ENCODE measurements around the gene GLYATL3. TPM values are rescaled to one million over a fixed set of nuclear protein-coding genes. Genes with fewer than 3 reads are reported as not detected.

The GLYATL3 gene
- total and polyA plus RNA-seq, 10 of the 15 experiments (the other 5 are each of a cell fraction or from before 2014, with no cell fraction given), result not detected

DNA sequence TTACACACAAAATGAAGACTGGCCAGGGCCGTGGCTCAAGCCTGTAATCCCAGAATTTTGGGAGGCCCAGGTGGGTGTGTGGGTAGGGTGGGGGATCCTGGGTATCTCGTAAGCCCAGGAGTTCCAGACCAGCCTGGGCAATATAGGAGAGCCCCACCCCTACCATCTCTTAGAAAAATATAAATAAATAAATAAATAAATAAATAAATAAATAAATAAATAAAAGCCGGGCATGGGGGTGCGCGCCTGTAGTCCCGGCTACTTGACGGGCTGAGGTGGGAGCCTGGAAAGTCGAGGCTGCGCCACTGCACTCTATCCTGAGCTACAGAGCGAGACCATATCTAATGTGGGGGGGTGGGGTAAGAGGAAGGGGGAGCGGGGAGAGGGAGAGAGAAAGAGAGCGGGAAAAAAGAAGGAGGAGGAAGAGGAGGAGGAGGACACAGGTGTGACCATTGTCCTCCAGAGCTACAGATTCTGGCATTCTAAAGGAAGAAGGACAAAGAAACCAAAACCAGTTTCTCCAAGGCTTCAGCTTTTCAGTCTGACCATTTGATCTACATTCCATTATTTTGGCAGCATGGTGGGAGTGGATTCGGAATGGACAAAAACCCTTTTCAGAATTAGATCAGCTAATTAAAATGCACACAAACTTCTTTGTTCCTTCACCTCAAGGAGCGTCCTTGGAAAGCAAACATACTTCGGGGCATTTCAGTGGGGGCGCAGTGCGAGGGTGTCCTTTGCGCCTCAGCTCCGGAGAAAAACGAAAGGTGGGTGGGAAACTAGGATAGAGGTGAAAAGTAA is 50.2 kb downstream of the GLYATL3 start (continued):
- no peak for TF ChIP-seq NFYA (IDR thresholded peaks at IDR 0.05; ENCODE audit: borderline replicate concordance, low read depth, low read length)
- TF ChIP-seq SIN3A (IDR thresholded peaks at IDR 0.05; ENCODE audit: low read depth, low read length), result no peak
- TF ChIP-seq NFXL1 (IDR thresholded peaks at IDR 0.05; ENCODE audit: borderline replicate concordance), result no peak

GRCh38 chr6:49550492-49551077 is 50.9 kb downstream of the GLYATL3 start, which contains the start of gene C6orf141:
TSS of gene C6orf141 (plus strand) at chr6:49550668. CDS start at chr6:49550793, 125 bp downstream.
- no peaks in the 10 kb centered on the region for H3K79me2 ChIP-seq (ENCODE audit: control insufficient read depth, insufficient read depth, low read length)
- peak within 1 kb of the TSS; percentile 82 for H3K4me2 ChIP-seq (ENCODE audit: control insufficient read depth, insufficient read depth)
- ChIA-PET SMC1A (ENCODE audit: uncharacterized antibody, unreplicated experiment) (interaction anchor here (1.0 to 2.4 kb wide), 2 partner anchors 16 to 18 kb away, joined by 3 to 8 read pairs; no protein-coding TSS in a partner anchor), RAD21 (ENCODE audit: unreplicated experiment) (no interaction called here), POLR2A (no interaction called here), CTCF (interaction anchor here (0.8 to 1.8 kb wide), 2 partner anchors 15 to 19 kb away, joined by 3 to 6 read pairs; no protein-coding TSS in a partner anchor)
- no peak for FAIRE-seq
- no TSS peak for BruUV-seq (replicated peaks)
- 0 out of 2 replicates have a peak within 1 kb of the TSS, but pooled peaks have one; percentile 20 for H3K9ac ChIP-seq (ENCODE audit: control insufficient read depth, insufficient read depth, low read length)
- H3K4me3 ChIP-seq, result peak within 1 kb of the TSS; percentile 57
- DNase-seq (ENCODE audit: low read depth, low spot score), result no peak
- no peak within 1 kb of the TSS for H3K27ac ChIP-seq (ENCODE audit: control insufficient read depth, insufficient read depth)
- in situ Hi-C loops (cut with MboI), result no loop called here
- no peaks in the 10 kb centered on the region; the same call in none of the 2 replicates for H3K4me1 ChIP-seq (ENCODE audit: control insufficient read depth, insufficient read depth, low read length)
- intact Hi-C loops (cut with micrococcal nuclease; ENCODE audit: unreplicated experiment), result no loop called here
- H4K20me1 ChIP-seq (ENCODE audit: control insufficient read depth, insufficient read depth), result no peaks in the 10 kb centered on the region
- peak within 1 kb of the TSS; percentile 69 for H2AFZ ChIP-seq (ENCODE audit: control insufficient read depth, low read depth, low read length)
- no peaks in the 10 kb centered on the region; a peak in 1 of 4 replicates for H3K27me3 ChIP-seq (replicated peaks in 1 of 2; ENCODE audit: control insufficient read depth in 2 of 2, insufficient read depth in 2 of 2, low read length in 1 of 2)
- no peaks in the 10 kb centered on the region for H3K36me3 ChIP-seq (ENCODE audit: control insufficient read depth in 2 of 2, insufficient read depth in 2 of 2, low read length in 1 of 2)
- no peaks in the 10 kb centered on the region for H3K9me3 ChIP-seq (replicated peaks; ENCODE audit: control insufficient read depth, insufficient read depth, low read length)
- peak; percentile 68 for ATAC-seq
- WGBS (ENCODE audit: insufficient coverage, insufficient replicate concordance, low lambda C conversion rate, missing lambda C conversion rate), result 11% methylated on average over 37 of the region's 42 CpGs
- TF ChIP-seq CBX3 (IDR thresholded peaks at IDR 0.05; ENCODE audit: borderline replicate concordance, low read depth), result no peak
